ENCODE results near the gene CYP2D6.

- no peak for TF ChIP-seq EZH2 (IDR thresholded peaks at IDR 0.05; ENCODE audit: insufficient read depth, poor library complexity, severe bottlenecking)
- no peak for TF ChIP-seq EZH2phosphoT487 (IDR thresholded peaks at IDR 0.05; ENCODE audit: insufficient read depth, low read depth)
Observed at GRCh38 chr22:42176255-42176915, 45.8 kb upstream of the CYP2D6 start.
